CD4-positive, alpha-beta T cell treated with Interleukin-6 for 4 hours (primary cell): ENCODE results near the gene SEC14L1.
A peak's percentile ranks its signal among the peaks of the same experiment; 100 is the strongest.

Experiments used
- DNase-seq: peaks from one replicate; pipeline ENCODE4 v3.0.0-alpha.2; 2020; ENCODE audit warnings: mixed read lengths

SEC14L1 gene

DNA sequence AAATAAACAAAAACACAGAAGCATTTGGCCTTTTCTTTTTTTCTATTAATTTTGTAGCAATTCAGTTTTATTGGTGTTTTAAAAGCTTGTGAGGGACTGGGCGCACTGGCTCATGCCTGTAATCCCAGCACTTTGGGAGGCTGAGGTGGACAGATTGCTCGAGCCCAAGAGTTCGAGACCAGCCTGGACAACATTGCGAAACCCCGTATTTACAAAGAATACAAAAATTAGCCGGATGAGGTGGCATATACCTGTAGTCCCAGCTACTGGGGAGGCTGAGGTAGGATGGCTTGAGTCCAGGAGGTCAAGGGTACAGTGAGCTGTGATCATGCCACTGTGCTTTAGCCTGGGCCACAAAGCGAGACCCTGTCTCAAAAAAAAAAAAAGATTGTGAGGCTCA lies 53.4 kb downstream of the SEC14L1 start:
- DNase-seq: no peak

DNA sequence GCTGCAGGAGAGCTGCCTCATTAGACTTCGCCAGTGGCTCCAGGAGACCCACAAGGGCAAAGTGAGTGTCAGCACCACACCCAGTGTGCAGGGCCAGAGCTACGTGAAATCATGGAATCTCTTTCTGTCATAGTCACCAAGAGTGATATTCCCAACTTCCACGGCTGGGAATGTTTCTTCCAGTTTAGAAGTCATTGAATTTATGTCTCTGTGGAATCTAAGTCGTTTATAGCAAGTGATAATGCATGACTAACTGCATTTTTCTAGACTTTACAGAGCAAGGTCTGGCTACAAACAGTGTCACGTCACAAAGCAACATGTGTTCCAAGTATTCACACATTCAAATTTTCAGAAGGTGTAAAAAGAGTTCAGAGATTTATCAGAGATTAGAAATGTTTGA lies 55.5 kb downstream of the SEC14L1 start:
- no peak for DNase-seq

GRCh38 chr17:77197115-77197514 lies 56.3 kb downstream of the SEC14L1 start:
- no peak for DNase-seq

GRCh38 chr17:77200711-77201110 lies 59.9 kb downstream of the SEC14L1 start:
- DNase-seq: no peak

DNA sequence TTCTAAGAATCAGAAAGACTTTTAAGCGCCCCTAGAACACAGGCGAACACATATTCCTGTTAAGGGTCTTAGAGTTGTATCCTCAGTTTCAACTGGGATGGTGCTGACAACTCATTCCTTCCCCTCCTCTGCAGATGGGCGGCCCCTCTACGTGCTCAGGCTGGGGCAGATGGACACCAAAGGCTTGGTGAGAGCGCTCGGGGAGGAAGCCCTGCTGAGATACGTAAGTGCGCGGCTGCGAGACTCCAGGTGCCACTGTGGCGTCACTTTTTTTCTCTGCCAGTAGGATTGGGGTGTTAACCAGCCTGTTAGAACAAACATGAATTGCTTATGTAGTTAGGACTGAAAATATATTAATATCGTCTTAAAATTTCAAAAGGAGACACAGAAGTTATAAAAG lies 62.7 kb downstream of the SEC14L1 start:
- no peak for DNase-seq

DNA sequence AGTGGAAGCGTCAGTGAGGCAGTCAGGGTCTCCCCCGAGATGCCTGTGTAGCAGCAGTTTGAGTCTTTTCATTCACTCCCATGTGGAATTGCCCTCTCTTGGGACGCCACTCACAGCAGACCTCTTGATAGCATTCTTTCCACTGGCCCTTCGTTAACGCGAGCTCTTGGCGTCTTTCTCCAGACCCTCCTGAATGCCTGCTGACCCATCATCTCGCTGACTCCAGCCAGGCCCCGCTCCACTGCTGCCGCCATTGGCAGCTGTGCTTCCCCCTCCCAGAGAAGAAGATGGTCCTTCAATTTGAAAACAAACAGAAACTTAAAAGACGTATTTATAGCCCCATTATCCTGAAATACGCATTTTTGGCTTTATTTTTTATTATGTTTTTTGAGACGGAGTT lies 63.1 kb downstream of the SEC14L1 start:
- no peak for DNase-seq

- no peak for DNase-seq
Observed at GRCh38 chr17:77204536-77204935, 63.8 kb downstream of the SEC14L1 start.

DNA sequence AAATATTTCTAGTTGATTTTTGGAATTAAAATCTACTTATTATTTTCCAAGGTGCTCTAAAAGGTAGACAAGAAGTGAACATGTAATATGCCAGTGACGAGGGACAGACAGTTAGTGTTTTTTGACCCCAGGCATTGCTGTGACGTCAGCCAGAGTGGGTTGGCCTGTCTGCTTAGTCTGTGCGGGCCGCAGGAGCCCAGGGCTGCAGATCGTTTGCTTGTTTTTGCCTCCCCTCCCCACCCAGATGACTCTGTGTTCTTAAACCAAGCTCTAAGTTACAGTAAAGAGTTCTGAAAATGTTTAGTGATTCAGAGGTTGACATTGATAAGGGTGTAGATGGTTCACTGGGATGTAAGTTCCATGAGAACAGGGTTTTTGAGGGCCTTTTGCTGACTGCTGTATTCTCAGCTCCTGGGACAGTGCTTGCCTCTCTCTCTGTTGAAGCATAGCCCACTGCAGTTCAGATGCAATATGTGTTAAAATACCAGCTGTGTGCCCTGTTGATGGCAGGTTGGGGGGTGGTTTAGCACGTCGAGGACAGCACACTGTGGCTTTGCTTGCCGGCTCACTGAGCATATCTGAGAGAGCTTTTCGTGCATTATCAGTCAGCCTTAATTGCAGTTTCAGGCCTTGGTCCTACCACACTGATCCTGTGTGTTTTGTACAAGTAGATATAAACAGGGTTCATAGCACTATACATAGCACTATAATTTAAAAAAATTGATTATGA lies 64.8 kb downstream of the SEC14L1 start:
- DNase-seq: no peak

DNA sequence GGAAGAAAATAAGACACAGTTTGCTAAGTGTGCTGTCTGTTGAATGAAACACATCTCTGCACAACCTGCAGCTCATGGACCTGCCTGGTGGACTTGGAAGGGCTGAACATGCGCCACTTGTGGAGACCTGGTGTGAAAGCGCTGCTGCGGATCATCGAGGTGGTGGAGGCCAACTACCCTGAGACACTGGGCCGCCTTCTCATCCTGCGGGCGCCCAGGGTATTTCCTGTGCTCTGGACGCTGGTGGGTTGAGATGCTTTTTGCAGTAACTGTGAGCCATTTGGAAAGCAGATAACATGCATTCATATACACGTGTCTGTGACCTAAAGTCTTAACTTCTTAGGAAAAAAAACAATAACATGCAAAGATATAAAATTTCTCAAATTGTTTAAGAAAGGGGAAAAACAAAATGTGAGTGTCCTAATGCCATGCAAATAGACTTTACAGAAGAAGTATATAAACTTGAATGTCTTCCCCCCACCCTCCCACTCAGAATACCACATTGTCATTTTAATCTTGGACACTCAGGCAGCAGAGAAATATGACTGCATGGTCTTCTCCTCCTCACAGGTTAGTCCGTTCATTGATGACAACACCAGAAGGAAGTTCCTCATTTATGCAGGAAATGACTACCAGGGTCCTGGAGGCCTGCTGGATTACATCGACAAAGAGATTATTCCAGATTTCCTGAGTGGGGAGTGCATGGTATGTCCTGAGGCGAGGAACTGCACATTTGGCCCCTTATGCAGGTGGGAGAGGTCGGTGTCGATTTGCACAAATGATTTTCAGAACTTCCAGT lies 65.6 kb downstream of the SEC14L1 start:
- no peak for DNase-seq

DNA sequence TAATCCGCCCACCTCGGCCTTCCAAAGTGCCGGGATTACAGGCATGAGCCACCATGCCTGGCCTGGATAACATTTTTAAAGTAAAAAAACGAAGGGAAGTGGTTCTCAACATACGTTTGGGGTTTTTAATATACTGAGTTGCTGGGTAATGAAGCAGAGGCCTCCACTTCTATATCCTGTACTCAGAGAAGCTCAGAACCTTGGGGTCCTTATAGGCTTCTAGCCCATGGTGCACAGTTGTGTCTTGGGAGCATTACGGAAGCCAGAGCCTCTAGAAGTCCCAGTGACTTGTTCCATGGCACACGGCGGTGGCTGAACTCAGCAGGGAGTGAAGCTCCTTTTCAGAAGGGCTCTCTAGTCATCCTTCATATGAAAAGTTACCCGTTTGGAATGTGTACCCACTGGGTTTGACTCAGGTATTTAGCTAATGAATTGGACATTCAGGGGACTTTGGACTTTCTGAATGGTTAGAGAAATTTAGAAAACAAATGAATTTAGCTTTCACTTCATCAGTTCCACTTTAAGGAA lies 67.0 kb downstream of the SEC14L1 start:
- no peak for DNase-seq

- DNase-seq: no peak
Observed at GRCh38 chr17:77208217-77208808, 67.5 kb downstream of the SEC14L1 start.

GRCh38 chr17:77208856-77209255 lies 68.1 kb downstream of the SEC14L1 start:
- no peak for DNase-seq

DNA sequence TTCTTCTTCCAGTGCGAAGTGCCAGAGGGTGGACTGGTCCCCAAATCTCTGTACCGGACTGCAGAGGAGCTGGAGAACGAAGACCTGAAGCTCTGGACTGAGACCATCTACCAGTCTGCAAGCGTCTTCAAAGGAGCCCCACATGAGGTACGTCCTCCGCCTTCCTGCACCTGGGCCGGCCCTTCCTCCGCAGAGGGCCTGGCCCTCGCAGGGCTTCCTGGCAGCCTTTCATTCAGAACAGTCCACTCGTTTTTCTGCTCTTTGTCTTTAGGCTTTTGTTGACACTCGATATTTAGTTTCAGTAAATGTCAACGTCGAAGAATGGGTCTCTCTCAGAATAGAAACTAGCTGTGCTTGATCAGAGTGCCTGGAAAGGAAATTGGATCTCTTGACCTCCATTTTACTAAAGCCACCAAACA lies 68.6 kb downstream of the SEC14L1 start:
- no peak for DNase-seq

GRCh38 chr17:77210331-77210730 lies 69.6 kb downstream of the SEC14L1 start:
- no peak for DNase-seq

- no peak for DNase-seq
Observed at GRCh38 chr17:77210946-77211541, 70.3 kb downstream of the SEC14L1 start.

DNA sequence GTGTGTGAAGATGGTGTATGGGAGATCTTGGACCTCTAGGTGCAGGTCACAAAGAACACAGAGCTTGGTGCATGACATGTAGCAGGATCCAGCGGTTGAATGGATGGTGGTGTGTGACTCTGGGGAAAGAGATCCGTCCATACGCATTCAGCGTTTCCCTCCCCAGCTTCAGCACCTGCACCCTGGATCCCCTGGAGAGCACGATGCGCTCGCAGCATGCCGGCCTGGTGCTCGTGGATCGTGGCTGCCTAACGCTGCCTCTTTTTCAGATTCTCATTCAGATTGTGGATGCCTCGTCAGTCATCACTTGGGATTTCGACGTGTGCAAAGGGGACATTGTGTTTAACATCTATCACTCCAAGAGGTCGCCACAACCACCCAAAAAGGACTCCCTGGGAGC lies 70.9 kb downstream of the SEC14L1 start:
- no peak for DNase-seq

DNA sequence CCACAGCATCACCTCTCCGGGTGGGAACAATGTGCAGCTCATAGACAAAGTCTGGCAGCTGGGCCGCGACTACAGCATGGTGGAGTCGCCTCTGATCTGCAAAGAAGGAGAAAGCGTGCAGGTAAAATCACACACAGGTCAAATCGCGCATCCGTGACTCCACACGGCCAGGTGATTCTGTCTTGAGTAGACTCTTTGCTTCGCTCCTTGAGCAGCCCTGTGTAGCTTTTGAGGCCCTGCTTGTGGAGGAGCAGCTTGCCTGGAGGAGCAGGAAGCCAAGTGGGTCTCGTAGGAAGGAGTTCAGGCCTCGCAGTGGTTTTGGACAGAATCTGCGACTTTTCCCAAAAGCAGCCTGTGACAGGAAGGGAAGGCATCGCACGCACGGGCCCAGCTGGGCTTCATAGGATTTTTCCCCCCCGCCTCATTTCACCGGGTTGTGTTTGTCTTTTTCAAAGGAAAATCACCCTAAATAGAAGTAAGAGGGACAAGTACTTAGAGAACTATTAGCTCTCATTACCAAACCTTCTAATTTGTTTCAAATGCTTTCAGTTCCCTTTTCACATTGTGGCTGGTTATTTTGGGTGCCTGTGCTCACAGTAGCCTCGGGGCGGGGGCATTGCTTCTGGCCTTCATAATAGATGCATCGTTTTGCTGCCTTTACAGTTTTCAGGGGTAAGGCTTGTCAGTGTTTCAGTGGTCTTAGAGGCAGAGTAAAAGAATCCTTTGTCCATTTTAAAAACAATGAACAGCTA lies 71.5 kb downstream of the SEC14L1 start:
- DNase-seq: no peak

GRCh38 chr17:77212833-77213777 lies 72.3 kb downstream of the SEC14L1 start:
- no peak for DNase-seq

DNA sequence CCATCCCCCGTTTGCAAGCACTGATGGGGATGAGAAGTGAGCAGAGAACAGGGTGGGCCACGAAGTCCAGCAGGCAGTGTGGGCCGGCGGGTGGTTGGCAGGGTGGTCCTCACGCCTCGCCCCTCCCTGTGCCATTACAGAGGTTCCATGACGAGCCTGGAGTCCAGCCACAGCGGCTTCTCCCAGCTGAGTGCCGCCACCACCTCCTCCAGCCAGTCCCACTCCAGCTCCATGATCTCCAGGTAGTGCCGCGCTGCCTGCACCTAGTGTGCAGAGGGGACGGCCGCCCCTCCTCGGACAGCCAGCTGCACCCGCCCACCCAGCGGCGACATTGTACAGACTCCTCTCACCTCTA lies 73.0 kb downstream of the SEC14L1 start:
- DNase-seq: no peak

DNA sequence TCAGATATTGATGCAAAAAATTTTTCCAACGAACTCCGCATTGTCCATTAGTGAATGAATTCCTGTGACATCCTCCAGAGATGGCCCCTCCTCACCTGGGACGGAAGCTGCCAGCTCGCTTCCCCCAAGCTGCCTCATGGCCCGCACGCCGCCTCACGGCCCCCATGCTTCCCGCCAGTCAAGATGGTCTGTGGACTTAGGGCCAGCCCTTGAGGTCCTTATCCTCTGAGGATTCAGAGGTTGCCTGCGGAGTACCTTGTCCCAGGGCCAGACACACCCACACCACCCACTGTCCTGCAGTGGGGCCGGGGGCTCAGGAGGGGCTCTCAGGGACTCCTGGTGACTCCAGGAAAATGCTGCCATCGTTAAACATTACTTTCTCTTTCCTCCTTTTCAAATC lies 73.6 kb downstream of the SEC14L1 start:
- no peak for DNase-seq

GRCh38 chr17:77214743-77215142 lies 74.0 kb downstream of the SEC14L1 start:
- DNase-seq: peak; percentile 27

DNA sequence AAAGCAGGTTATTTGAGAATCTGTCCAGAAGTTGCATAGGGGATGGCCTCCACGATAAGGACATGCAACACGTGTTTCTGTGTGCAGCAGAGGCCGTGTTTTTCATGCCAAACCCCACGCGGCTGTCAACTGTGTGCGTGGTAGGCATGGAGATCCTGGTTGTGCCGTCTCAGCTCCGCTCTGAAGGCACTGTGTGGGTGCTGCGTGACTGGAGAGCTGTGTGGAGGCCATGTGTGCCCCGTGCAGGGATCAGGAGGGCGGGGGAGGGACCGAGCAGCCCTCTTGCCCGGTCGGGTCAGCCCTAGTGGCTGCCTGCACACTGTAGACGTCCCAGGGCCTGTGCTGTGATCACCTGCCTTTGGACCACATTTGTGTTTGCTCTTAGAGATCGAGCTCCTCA lies 74.5 kb downstream of the SEC14L1 start:
- no peak for DNase-seq
